Ovary (tissue), 10 donors: ENCODE data around the gene GRM3. TPM values are rescaled to one million over a fixed set of nuclear protein-coding genes. Genes with fewer than 3 reads are reported as not detected.
A peak's percentile ranks its signal among the peaks of the same experiment; 100 is the strongest.
"Not testable (repeated sequence)": the region's sequence is repeated elsewhere in the genome, so short reads cannot be mapped to it uniquely, and the experiment has no call there.

Experiments
- DNase-seq, 5 donors: peaks; one replicate each; pipeline ENCODE4 v3.0.0-alpha.2; 2019 to 2020
- H3K27ac ChIP-seq, 2 donors: fragments of 200-600 bp; one replicate each; pipeline versions ENCODE4 v1.5.1 to v1.8.0; 2019 to 2022
- H3K27me3 ChIP-seq: fragments of 200-600 bp; one replicate; pipeline ENCODE4 v1.8.0; 2022
- H3K36me3 ChIP-seq: fragments of 200-600 bp; sonication (generic); one replicate; pipeline ENCODE4 v1.5.1; 2019
- H3K4me1 ChIP-seq: one replicate; pipeline ENCODE4 v1.8.1; 2013; ENCODE audit warnings: mild to moderate bottlenecking, moderate library complexity; ENCODE audit not compliant: insufficient read depth
- H3K4me3 ChIP-seq: fragments of 200-600 bp; sonication (generic); one replicate; pipeline ENCODE4 v1.5.1; 2017
- H3K9me3 ChIP-seq, 2 donors: fragments of 200-600 bp in 1 of 2; sonication (generic) in 1 of 2; one replicate each; pipeline versions ENCODE4 v1.5.1 to v1.8.1; 2013 to 2019; ENCODE audit warnings: mild to moderate bottlenecking in 1 of 2, moderate library complexity in 1 of 2
- EP300 ChIP-seq: sonication (generic); formaldehyde crosslinking; IDR thresholded peaks from one replicate; pipeline ENCODE4 v1.6.1; 2017; ENCODE audit warnings: antibody characterized with exemption
- POLR2A ChIP-seq: fragments of 450-650 bp; IDR thresholded peaks from one replicate; pipeline ENCODE4 v1.6.1; 2017; ENCODE audit warnings: antibody characterized with exemption, mild to moderate bottlenecking, moderate library complexity
- WGBS, 3 donors: extraction: QIAGEN DNeasy Blood & Tissue Kit in 1 of 3; methylation state at CpG; one replicate each; pipeline versions ENCODE4 v1.1.5 to v1.1.7; 2013 to 2017; 5-methylcytosine and 5-hydroxymethylcytosine counted together
- intact Hi-C, 4 donors: fragments of 100-400 bp; cut with DNase I; formaldehyde crosslinking; loops; one replicate each; pipeline versions ENCODE4 v1.11.0 to v1.15.1; 2022 to 2023
- long read RNA-seq, 3 donors: library from polyadenylated mRNA in 2 of 3; unstranded in 2 of 3; transcript quantifications; one replicate each; pipeline ENCODE4 v2.0.0 and lab custom pipeline, GENCODE V29; 2021 to 2026
- polyA plus RNA-seq, 2 donors: library from polyadenylated mRNA; stranded (reverse); fragments of 200-250 nt in 1 of 2; fragments of 350-450 nt in 1 of 2; fragmentation: Illumina TruSeq in 1 of 2; extraction: RNeasy Lipid Tissue Mini Kit (QIAGEN cat#74804) in 1 of 2; gene quantifications; one replicate each; pipeline ENCODE4 v1.2.3, GENCODE V29; 2013 to 2014
- total RNA-seq, 7 donors: library from RNA; depleted of rRNA in 2 of 7; stranded (reverse); fragments of >200 nt in 2 of 7; fragmentation: NEBNext Ultra II Directional in 3 of 7; extraction: Animal tissue kit (Norgen Biotek cat#: 25700) in 3 of 7; gene quantifications; one replicate each; pipeline versions ENCODE4 v1.1.0 to v1.2.4, GENCODE V29; 2016 to 2023
- TF ChIP-seq, protein P1 (sequence below), 3 donors: fragments of 450-650 bp in 2 of 3; fragments of 200-600 bp in 1 of 3; IDR thresholded peaks; one replicate each; pipeline versions ENCODE4 v1.5.1 to v1.8.0; 2016 to 2022; ENCODE audit warnings: antibody characterized with exemption in 3 of 3, mild to moderate bottlenecking in 1 of 3
- donor health status: DM: no; HTN: no; CAD: no; lungs with moderate emphysema.
- donor health status: DM: no; HTN: no; CAD: no.
- donor health status: Bipolar disorder and iron deficiency.
- donor health status: DM: yes; HTN: yes; CAD: no.
- donor health status: DM: no; HTN: no; CAD: no.
- donor health status: DM: yes; HTN: yes; CAD: no.

GRM3 gene
- under 1 TPM in 1 of 7 donors, not detected in 6; 0.11 TPM for total RNA-seq
- polyA plus RNA-seq, result under 1 TPM in 1 of 2 donors, not detected in 1; 0.10 TPM
- long read RNA-seq, donor 1, result 0 reads
- long read RNA-seq, donor 2, full-length matches to known transcripts, result 3 of 3 reads
- long read RNA-seq, donor 2, partial matches to known transcripts, result 0 of 3 reads
- long read RNA-seq, donor 2, other reads (novel, unspliced or antisense), result 0 of 3 reads
- long read RNA-seq, donor 3, result 0 reads

- Histone ChIP-seq H3K36me3 (no peaks in the 10 kb centered on the region), H3K4me3 (peak within 1 kb of the TSS; percentile 6), H3K27me3 (no peaks in the 10 kb centered on the region), H3K27ac (no peak within 1 kb of the TSS), H3K4me1 (peaks cover 2% of the 10 kb centered on the region), H3K9me3 (no peaks in the 10 kb centered on the region)
- peak in 3 of 5 donors; percentile 13 to 25 (median 21) for DNase-seq
- WGBS, 3 donors, result 1% methylated on average over 23 of the region's 23 CpGs
- no peak for TF ChIP-seq EP300
- TF ChIP-seq, protein P1, sequence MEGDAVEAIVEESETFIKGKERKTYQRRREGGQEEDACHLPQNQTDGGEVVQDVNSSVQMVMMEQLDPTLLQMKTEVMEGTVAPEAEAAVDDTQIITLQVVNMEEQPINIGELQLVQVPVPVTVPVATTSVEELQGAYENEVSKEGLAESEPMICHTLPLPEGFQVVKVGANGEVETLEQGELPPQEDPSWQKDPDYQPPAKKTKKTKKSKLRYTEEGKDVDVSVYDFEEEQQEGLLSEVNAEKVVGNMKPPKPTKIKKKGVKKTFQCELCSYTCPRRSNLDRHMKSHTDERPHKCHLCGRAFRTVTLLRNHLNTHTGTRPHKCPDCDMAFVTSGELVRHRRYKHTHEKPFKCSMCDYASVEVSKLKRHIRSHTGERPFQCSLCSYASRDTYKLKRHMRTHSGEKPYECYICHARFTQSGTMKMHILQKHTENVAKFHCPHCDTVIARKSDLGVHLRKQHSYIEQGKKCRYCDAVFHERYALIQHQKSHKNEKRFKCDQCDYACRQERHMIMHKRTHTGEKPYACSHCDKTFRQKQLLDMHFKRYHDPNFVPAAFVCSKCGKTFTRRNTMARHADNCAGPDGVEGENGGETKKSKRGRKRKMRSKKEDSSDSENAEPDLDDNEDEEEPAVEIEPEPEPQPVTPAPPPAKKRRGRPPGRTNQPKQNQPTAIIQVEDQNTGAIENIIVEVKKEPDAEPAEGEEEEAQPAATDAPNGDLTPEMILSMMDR (IDR thresholded peaks at IDR 0.05), result no peak
- intact Hi-C loops, result no loop called here
Observed at GRCh38 chr7:86643561-86644281, at the start of gene GRM3. Gene GRM3 (plus strand): TSS chr7:86643909. CDS start chr7:86765146, 121,237 bp downstream.

DNA sequence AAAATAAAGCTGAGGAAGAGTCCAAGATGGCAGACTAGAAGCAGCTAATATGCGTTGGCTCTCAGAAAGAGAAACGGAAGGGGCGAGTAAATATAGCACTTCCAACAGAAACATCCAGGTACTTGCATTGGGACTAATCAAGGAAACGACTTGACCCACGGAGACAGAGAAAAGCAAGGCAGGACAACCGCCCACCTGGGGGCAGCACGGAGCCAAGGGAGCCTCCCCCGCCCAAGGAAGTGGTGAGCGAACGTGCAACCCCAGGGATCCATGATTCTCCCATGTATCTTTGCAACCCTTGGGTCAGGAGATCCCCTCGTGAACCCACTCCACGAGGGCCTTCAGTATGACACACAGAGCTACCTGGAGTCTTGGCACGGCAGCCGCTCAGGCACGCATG, 45.4 kb upstream of the GRM3 start:
- H3K36me3 ChIP-seq, result no peaks in the 10 kb centered on the region
- TF ChIP-seq POLR2A, result no peak
- TF ChIP-seq EP300, result no peak
- TF ChIP-seq, protein P1 (IDR thresholded peaks at IDR 0.05), result no peak
- intact Hi-C loops, result no loop called here
- no peaks in the 10 kb centered on the region for H3K27me3 ChIP-seq
- H3K4me1 ChIP-seq, result no peaks in the 10 kb centered on the region
- H3K4me3 ChIP-seq, result no peak overlapping the region
- no peaks in the 10 kb centered on the region for H3K9me3 ChIP-seq
- DNase-seq, result no peak
- WGBS, 3 donors, result 66 to 70% (median 69%) methylated on average over 15 of the region's 15 CpGs
- no peak overlapping the region for H3K27ac ChIP-seq

DNA sequence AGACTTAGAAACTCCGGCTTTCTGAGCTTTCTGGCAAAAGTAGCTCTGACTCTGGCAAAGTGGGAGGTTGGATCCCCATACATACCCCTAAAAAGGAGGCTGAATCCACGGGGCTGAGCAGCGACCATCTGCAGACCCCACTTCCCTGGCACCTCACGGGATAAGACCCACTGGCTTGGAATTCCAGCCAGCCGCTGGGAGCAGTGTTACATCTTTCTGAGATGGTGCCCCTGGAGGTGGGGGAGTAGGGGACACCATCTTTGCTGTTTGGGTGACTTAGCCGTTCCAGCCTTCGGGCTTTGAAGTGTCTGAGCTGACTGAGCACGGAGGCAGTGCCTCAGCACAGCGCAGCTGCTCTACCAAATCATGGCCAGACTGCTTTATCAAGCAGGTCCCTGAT, 45.0 kb upstream of the GRM3 start:
- H3K36me3 ChIP-seq, result no peaks in the 10 kb centered on the region
- intact Hi-C loops, result no loop called here
- no peaks in the 10 kb centered on the region for H3K4me1 ChIP-seq
- 90 to 91% (median 91%) methylated on average over 9 of the region's 9 CpGs for WGBS, 3 donors
- H3K27ac ChIP-seq, result no peak overlapping the region
- DNase-seq, result no peak
- H3K4me3 ChIP-seq, result no peak overlapping the region
- TF ChIP-seq POLR2A (no peak), EP300 (no peak)
- TF ChIP-seq, protein P1 (IDR thresholded peaks at IDR 0.05), result no peak
- no peaks in the 10 kb centered on the region for H3K9me3 ChIP-seq
- no peaks in the 10 kb centered on the region for H3K27me3 ChIP-seq

GRCh38 chr7:86600506-86601290, 43.0 kb upstream of the GRM3 start:
- DNase-seq, result no peak
- intact Hi-C loops, result no loop called here
- H3K27ac ChIP-seq, result no peak overlapping the region
- H3K9me3 ChIP-seq, result no peaks in the 10 kb centered on the region
- WGBS, 3 donors, result 60 to 71% (median 67%) methylated on average over 6 of the region's 6 CpGs
- H3K36me3 ChIP-seq, result no peaks in the 10 kb centered on the region
- TF ChIP-seq, protein P1 (IDR thresholded peaks at IDR 0.05), result no peak
- TF ChIP-seq POLR2A, result no peak
- TF ChIP-seq EP300, result no peak
- H3K27me3 ChIP-seq, result no peaks in the 10 kb centered on the region
- H3K4me1 ChIP-seq, result no peaks in the 10 kb centered on the region
- H3K4me3 ChIP-seq, result no peak overlapping the region

DNA sequence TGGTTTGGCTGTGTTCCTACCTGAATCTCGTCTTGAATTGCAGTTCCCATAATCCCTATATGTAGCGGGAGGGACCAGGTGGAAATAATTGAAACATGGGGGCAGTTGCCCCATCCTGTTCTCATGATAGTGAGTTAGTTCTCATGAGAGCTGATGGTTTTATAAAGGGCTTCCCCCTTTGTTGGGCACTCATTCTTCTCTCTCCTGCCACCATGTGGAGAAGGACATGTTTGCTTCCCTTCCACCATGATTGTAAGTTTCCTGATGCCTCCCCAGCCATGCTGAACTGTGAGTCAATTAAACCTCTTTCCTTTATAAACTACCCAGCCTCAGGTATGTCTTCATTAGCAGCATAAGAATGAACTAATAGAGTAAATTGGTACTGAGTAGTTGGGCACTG, 28.0 kb upstream of the GRM3 start:
- H3K27ac ChIP-seq, intact Hi-C loops, H3K4me3 ChIP-seq, H3K36me3 ChIP-seq, H3K27me3 ChIP-seq, DNase-seq, H3K4me1 ChIP-seq, H3K9me3 ChIP-seq: not testable (repeated sequence)
- 65 to 80% (median 71%) methylated on average over 2 of the region's 2 CpGs for WGBS, 3 donors
